ENCODE data around the gene CNDP2. TPM values are rescaled to one million over a fixed set of nuclear protein-coding genes. Genes with fewer than 3 reads are reported as not detected.
A peak's percentile ranks its signal among the peaks of the same experiment; 100 is the strongest.
"Not testable (repeated sequence)": the region's sequence is repeated elsewhere in the genome, so short reads cannot be mapped to it uniquely, and the experiment has no call there.

Gene CNDP2
- total RNA-seq, 1 experiment from 2014 or later: 32.2 TPM

- DNase-seq (ENCODE audit: low read depth): no peak
These were observed 39.0 kb downstream of the CNDP2 start for GRCh38 chr18:74534981-74535649.

GRCh38 chr18:74539289-74539688, 43.1 kb downstream of the CNDP2 start:
- no peak for DNase-seq (ENCODE audit: low read depth)

GRCh38 chr18:74540652-74541421, 44.7 kb downstream of the CNDP2 start:
- no peak for DNase-seq (ENCODE audit: low read depth)

DNA sequence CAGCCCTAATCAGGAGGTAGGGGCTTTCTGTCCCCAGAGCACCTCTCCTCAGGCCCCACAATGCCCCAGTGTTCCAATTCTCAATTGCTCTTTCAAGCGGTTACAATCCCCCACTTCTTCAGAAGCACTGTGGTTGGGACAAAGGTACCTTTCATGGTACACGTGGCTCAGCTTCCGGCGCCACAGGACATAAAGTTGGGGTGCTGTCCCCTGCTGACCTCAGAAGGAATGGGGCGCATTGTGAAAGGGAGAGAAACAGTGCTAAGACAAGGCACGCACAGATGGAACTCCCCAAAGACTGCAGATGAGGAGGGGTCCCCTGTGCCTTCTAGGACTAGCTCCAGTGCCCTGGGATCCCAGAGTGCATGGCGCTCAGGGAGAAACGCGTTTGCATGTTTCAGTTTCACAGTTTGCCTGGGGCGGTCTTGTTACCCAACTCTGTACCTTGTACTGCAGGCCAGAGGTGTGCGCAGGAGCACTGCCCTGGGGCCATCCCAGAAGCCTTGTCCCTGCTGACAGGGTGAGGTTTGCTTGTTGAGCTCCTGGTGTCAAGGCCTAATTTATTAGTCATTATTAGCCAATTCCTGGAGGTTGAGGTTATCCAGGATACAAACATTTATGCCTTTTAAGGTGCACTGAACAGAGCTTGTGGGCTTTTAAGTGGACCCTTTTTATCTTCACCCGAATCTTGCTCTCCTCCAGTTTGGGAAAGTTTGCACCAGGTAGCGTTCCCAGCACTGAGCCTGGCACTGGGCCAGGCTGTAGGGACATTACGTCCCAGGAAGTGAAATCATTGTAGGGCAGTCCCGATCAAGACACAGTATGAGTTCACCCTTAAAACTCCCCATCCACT, 45.8 kb downstream of the CNDP2 start:
- DNase-seq (ENCODE audit: low read depth): no peak

GRCh38 chr18:74544898-74545297, 48.7 kb downstream of the CNDP2 start:
- DNase-seq (ENCODE audit: low read depth): no peak

DNA sequence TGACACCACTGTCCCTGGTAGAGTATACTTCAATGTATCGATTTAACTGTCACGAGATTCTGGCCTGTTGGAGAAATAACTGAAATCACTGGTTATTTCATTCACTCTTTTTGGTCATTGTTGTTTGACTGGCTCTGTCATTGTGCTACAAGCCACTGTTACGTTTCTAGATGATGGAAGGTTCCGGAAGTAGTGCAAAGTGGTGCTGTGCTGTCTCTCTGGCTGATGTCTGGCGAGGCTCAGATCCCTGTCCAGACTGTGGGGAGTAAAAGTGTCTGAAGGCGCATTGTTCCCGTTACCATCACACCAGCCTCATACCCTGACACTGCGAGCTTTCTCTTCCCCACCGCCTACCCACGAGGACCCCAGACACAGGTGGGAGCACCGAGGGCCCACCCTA, 49.8 kb downstream of the CNDP2 start:
- no peak for DNase-seq (ENCODE audit: low read depth)

DNA sequence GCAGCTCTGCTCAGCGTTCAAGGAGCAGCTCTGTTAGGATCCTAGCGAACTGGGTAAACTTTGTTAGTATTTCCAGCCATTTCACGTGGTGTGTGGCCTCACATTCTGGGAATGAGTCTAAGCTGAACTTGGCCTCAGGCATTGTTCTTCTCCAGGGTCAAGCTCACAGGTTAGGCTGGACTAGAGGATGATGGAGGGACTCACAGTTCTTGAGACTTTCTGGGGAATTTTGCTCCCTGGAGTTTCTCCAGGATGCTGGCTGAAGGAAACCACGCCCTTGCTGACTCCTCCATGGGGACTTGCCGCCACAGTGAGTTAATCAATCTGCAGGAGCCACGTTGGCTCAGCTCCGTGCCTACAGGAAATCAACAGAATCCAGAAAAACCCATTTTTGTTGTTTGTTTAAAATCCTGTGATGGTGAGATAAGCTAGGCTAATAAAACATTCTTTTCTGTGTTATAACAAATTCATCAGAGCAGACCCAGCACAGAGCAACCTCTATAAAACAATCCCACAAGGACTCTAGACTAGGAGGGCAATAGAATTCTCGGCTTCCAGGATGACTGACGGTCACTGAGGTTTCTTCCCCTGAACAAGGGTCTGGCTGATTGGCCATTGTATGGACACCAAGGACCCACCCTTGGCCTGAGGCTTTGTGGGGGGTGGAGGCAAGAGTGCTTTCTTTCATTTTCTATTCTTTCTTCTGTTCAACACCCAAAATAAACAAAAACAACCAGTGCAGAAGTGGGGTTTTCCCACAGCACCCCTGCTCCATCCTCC, 50.8 kb downstream of the CNDP2 start:
- DNase-seq (ENCODE audit: low read depth): peak; percentile 48

DNA sequence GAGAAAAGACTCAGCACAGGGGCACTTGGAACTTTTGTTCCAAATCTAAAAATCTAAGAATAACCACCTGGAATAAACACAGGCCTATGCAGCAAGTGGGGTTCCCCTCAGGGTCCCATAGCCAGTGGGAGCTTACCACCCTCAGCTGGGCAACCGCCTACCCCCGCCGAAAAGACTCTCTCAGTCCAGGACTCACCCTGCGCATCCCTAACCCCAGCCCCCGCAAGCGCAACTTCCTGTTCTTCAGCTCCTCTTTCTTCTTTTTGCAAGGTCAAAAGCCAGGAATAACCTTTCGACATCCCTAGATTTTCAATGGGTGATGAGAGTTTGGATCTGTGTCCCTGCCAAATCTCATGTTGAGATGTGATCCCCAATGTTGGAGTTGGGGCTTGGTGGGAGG, 51.7 kb downstream of the CNDP2 start:
- DNase-seq (ENCODE audit: low read depth): no peak

- no peak for DNase-seq (ENCODE audit: low read depth)
These were observed 53.5 kb downstream of the CNDP2 start for GRCh38 chr18:74549591-74550104.

DNA sequence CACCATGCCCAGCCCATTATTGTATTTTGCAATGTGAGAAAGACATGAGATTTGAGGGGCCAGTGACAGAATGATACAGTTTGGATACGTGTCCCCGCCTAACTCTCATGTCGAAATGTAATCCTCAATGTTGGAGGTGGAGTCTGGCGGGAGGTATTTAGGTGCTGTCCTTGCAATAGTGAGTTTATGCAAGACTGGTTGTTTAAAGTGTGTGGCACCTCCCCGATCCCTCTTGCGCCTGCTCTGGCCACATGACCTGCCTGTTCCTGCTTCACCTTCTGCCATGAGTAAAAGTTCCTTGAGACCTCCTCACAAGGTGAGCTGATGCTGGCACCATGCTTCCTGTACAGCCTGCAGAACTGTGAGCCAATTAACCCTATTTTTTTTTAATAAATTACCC, 54.7 kb downstream of the CNDP2 start:
- DNase-seq (ENCODE audit: low read depth): no peak

- DNase-seq (ENCODE audit: low read depth): no peak
These were observed 55.3 kb downstream of the CNDP2 start for GRCh38 chr18:74551452-74551851.

DNA sequence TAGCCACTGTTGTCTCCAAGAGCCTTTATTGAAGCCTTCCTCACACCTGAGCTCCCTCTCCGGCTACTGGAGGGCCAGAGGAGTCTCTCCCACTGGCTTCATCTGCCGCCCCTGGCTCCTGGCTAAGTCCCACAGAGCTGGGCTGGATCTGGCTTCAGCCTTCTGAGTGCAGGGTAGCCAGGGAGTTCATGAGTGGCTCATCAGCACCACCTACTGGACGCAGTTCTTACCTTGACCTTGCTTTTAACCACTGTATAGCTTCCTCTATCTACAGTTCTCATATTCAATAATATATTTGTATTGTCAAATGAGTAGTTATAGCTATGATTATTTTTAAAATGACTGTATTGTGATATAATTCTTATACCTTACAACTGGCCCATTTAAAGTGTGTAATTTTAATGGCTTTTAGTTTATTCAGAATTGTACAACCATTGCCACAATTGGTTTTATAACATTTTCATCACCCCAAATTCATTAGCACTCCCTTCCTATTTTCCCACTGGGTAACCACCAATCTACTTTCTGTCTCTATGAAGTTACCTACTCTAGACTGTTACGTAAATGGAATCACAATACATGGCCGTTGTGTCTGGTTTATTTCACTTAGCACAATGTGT, 55.9 kb downstream of the CNDP2 start:
- peak; percentile 74 for DNase-seq (ENCODE audit: low read depth)

DNA sequence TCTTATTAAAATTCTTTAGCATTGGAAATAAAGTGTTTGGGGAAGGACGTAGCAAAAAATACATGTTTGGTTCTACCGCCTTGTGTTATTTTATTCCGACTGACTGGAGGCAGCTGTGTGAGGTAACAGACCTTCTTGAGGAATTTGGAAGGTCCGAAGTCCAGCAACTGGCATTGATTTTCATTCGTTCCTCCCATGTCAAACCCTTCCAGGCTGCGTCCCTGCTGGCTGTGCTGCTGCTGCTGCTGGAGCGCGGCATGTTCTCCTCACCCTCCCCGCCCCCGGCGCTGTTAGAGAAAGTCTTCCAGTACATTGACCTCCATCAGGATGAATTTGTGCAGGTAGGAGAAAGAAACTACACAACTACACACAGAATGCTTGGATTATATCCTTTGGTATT, 60.0 kb downstream of the CNDP2 start:
- DNase-seq (ENCODE audit: low read depth): no peak

- DNase-seq (ENCODE audit: low read depth): no peak
These were observed 61.9 kb downstream of the CNDP2 start for GRCh38 chr18:74558096-74558495.

GRCh38 chr18:74562131-74562730, 66.1 kb downstream of the CNDP2 start:
- no peak for DNase-seq (ENCODE audit: low read depth)

DNA sequence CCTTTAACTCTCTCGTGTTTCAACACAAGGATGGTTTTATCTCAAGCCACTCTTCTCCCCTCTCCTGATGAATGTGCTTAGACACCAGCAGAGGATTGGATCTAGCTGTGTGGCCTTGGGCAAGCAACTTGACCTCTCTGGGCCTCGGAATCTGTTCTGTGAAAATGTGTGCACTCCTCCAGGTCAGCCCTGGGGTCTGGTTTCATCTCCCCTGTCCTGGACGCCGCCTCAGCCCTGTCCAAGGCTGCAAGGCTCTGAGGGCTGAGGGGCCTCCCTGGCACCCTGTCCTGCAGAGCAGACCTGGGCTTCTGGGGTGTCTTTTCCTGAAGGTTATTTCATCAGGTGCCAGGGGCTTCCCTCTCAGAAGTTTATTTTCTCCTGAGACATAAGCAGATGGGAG, 66.6 kb downstream of the CNDP2 start:
- no peak for DNase-seq (ENCODE audit: low read depth)

DNA sequence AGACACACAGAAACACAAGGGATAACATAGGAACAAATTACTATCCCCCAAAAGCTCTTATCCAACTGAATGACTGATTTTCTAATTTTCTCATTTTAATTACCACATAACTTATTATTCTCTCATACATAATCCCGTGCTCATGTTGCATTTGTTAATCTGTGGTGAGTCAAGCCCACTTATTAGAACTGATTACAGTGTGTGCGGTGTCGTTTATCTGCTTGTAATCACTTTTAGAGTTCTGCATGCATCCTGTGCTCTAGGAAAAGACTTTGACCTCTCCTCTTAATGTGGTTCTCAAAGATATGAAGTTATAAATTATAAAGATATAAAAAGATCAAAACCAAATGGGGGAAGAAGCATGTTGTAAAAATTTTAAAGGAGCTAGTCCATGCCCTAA, 67.8 kb downstream of the CNDP2 start:
- DNase-seq (ENCODE audit: low read depth): no peak

GRCh38 chr18:74565164-74565563, 69.0 kb downstream of the CNDP2 start:
- not testable (repeated sequence) for DNase-seq (ENCODE audit: low read depth)

DNA sequence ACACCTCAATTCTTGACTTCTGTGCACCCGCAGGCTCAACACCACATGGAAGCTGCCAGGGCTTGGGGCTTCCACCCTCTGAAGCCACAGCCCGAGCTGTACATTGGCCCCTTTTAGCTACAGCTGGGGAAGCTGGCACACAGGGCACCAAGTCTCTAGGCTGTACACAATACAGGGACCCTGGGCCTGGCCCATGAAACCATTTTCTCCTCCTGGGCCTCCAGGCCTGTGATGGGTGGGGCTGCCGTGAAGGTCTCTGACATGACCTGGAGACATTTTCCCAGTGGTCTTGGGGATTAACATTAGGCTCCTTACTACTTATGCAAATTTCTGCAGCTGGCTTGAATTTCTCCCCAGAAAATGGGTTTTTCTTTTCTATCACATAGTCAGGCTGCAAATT, 69.8 kb downstream of the CNDP2 start:
- not testable (repeated sequence) for DNase-seq (ENCODE audit: low read depth)

DNA sequence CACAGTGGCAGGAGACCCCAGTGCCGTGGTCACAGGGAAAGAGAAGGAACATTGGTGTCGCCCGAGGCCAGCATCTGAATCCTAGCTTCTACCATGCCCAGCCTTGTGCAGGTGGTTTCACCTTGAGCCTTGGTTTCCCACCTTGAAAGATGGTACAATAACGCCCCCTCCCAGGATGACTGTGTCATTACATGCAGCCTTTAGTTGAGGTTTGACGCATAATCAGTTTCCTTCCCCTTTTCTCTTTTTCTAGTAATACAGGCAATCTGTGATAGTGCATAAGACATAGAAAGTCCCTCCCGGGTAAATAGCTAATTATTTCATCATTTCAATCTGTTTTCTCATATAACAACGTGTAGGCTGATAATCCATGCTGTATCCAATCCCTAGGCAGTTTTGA, 71.7 kb downstream of the CNDP2 start:
- DNase-seq (ENCODE audit: low read depth): no peak

GRCh38 chr18:74569401-74569800, 73.2 kb downstream of the CNDP2 start:
- DNase-seq (ENCODE audit: low read depth): no peak

Measured in Daoy (cell line).